BJ (cell line): Measurements from ENCODE around the gene ZDHHC14. TPM values are rescaled to one million over a fixed set of nuclear protein-coding genes. Genes with fewer than 3 reads are reported as not detected.

Source experiments
- CTCF ChIA-PET: fragments of 350-600 bp; formaldehyde crosslinking; extraction: SDS; loops from one replicate; lab custom pipeline; 2021; ENCODE audit warnings: antibody characterized with exemption, inconsistent platforms; lab: Yijun Ruan, JAX
- POLR2A ChIA-PET: fragments of 300-600 bp; sonication (Branson Sonifier 250); formaldehyde crosslinking; extraction: SDS; loops from one replicate; lab custom pipeline; 2021; ENCODE audit warnings: antibody characterized with exemption; lab: Charles Lee
- DNase-seq: peaks from one replicate; pipeline ENCODE4 v3.0.0-alpha.2; 2011; ENCODE audit warnings: low read depth
- H3K27me3 ChIP-seq: 2 replicates; pipeline ENCODE4 v1.6.0; 2011; ENCODE audit warnings: low read length; ENCODE audit not compliant: control insufficient read depth, insufficient read depth
- H3K36me3 ChIP-seq: 2 replicates; pipeline ENCODE4 v1.5.1; 2011; ENCODE audit warnings: low read length; ENCODE audit not compliant: control insufficient read depth, insufficient read depth
- H3K4me3 ChIP-seq: 2 replicates; pipeline ENCODE4 v1.5.1; 2011; ENCODE audit warnings: low read depth, mild to moderate bottlenecking, control low read depth, low read length
- polyA plus RNA-seq: library from polyadenylated mRNA; depleted of rRNA; stranded (reverse); fragments of >200 nt; gene quantifications from 2 replicates; pipeline ENCODE4 v1.2.3, GENCODE V29; 2011; rRNA removed
- small RNA-seq: library from RNA; depleted of rRNA; stranded (forward); fragments of <200 nt; gene quantifications from one replicate; pipeline ENCODE3, GENCODE V24; 2012; ENCODE audit warnings: low replicate concordance, low read depth; ENCODE audit not compliant: insufficient read length
- TF ChIP-seq, protein P1 (sequence below): IDR thresholded peaks from 2 replicates; pipeline ENCODE4 v1.5.1; 2011; ENCODE audit warnings: low read depth, mild to moderate bottlenecking, control low read depth, inconsistent platforms, low read length, moderate library complexity; ENCODE audit not compliant: insufficient read depth

Gene ZDHHC14
- polyA plus RNA-seq, 1 experiment: 3.6 TPM

DNA sequence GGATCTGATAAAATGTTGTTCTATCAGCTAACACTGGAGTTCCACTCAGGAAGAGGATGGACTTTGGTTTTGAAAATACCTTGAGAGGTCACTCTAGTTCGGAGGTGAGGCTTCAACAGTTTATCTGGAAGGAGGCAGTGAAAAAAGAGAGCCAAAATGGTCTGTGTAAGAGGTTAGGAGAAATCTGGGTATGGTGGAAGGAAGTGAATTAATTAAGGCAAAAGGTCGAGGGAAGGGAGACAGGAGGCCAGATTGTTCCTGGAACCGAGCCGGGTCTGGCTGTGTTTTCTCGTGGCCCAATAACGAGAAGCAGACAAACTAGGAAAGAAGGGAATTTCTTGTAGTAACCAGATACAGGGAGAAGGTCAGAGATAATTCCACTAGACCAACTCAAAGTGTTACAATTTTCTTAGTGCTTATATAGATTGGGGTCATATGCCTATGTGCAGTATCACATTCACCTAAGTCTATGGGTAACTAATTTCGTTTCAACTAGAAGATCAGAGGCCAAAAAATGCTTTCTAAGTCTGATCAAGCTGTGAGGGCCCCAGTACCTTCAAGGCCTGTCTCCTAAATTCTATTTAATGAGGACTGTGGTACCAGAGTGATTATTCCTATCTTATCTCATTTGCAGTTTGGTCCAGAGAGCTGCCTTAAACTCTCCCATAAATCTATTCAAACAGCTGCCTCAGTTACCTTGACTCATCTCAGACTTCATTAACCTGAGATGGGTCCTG lies 346.1 kb downstream of the ZDHHC14 start:
- DNase-seq: no peak
- POLR2A ChIA-PET: no interaction called here
- H3K27me3 ChIP-seq: peaks cover 4% of the 10 kb centered on the region
- TF ChIP-seq, protein P1, sequence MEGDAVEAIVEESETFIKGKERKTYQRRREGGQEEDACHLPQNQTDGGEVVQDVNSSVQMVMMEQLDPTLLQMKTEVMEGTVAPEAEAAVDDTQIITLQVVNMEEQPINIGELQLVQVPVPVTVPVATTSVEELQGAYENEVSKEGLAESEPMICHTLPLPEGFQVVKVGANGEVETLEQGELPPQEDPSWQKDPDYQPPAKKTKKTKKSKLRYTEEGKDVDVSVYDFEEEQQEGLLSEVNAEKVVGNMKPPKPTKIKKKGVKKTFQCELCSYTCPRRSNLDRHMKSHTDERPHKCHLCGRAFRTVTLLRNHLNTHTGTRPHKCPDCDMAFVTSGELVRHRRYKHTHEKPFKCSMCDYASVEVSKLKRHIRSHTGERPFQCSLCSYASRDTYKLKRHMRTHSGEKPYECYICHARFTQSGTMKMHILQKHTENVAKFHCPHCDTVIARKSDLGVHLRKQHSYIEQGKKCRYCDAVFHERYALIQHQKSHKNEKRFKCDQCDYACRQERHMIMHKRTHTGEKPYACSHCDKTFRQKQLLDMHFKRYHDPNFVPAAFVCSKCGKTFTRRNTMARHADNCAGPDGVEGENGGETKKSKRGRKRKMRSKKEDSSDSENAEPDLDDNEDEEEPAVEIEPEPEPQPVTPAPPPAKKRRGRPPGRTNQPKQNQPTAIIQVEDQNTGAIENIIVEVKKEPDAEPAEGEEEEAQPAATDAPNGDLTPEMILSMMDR: no peak
- H3K36me3 ChIP-seq: no peaks in the 10 kb centered on the region
- CTCF ChIA-PET: interaction anchor here (1.0 kb wide), 1 partner anchor 29 kb away, joined by 3 read pairs; no protein-coding TSS in a partner anchor
- H3K4me3 ChIP-seq: no peak overlapping the region

Small RNAs within 50 kb of the gene (small RNA-seq; reads per million reads assigned to genes)
- gene MIR3692: not detected

Other genes with a start within 250 kb of the ZDHHC14 start
- 4.4 and 6.2 TPM in 2 replicates for gene TMEM242, start 57.7 kb upstream of the ZDHHC14 start, polyA plus RNA-seq